HTERT RPE-1 (cell line): ENCODE data around the gene SDHA.

ENCODE experiments used
- in situ Hi-C: fragments of 300-500 bp; cut with MboI; formaldehyde crosslinking; loops from 4 replicates; pipeline ENCODE4 v1.14.3; 2020; ENCODE audit warnings: low sequenced_read_pairs

SDHA gene

DNA sequence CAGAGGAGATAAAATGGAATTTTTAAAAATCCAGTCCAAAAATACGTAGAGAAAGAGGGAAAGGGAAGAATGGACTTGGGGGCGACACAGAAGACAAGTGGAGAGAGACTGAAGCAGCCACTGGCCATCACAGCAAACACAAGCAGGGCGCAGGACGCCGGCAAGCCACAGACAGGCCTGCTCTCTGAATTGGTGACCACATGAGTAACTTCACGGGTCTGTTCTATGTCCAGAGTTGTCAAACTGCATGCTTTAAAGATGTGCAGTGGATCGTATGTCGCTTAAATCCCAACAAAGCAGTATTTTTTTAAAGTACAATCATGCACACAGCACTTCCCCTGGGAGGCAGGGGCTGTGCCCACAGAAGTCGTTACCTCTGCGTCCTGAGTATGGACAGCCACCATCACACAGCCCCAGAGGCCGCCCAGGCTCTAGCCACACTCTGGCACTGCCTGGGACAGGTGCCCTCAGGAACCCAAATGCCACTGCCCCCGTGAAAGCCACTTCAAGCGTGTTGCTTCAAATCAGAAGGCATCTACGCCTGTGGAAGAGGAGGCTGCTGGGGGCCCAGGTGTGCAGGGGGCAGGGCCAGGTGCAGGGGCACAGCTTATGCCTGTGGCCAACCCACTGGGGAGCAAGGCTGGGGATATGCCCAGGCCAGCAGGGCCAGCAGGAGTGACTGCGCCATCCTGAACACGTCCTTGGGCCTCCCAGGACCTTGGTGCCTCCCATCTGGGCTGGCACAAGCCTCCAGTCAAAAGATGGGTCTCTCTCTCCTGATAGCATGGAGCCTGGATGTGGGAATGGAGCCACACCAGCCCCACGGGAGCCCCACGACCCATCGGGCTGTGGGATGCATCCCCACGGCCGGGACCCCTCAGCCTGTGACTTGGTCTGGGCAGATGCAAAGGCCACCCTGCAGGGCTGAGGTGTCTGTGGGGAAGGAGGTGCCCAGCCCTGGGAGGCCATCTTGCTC lies 32.7 kb upstream of the SDHA start:
- in situ Hi-C loops, result no loop called here

DNA sequence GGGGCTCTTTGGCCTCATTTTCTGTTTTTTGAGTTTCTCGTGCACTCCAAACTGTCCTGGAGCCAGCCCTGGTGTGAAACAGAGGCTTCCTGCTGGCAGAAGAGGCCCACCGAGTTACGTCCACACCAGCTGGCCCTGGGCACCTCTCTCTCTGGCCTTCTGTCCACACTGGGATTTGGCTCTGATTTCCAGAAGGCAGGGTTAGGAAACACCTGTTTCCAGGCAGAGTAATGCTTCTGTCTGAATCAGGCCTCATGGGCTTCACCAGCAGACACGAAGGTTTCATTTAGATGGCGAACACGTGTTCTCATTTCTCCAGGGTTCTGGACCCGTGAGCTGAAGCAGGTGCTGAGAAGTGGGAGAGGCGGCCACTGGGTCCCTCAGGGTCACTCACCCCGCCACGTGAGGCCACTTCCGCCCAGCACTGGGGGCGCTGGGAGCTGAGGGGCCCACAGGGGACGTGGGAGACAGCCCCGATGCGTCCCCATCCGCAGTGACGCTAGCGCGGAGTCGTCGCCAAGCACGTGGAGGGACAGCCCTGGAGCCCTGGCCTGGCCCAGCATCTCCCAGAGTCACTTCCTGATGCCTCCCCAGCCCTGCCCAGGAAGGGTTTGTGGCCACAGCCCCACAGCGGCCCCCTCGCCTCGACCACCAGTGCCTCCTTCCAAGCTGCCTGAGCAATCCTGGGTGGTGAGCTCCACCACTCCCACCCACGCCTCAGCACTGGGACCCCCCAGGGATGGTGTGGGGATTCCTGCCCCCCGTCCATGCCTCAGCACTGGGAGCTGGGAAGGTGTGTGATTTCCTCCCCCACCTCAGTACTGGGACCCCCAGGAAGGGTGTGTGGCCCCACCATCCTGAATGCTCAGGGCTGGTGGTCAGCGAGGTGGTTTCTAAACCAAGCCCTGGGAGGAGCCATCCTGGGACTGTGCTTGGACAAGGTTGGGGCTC lies 31.8 kb upstream of the SDHA start:
- in situ Hi-C loops, result no loop called here

DNA sequence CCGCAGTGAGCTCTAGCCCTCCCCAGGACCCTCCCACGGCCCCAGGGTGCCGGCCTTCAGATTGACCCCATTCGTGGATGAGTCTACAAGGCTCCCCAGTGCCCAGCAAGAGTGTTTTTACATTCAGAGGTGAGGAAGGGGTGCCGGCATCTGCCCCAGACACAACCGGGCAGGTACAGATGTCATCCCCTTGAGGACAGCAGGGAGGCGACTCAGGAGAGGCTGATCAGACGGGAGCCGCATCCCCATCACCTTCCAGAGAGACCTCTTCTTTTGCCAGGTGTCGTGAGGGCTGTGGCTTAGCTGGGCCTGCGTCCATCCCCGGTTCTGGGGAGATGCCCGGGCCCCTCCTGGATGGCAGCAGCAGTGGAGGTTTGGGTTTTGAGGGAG lies 31.1 kb upstream of the SDHA start:
- in situ Hi-C loops, result no loop called here

DNA sequence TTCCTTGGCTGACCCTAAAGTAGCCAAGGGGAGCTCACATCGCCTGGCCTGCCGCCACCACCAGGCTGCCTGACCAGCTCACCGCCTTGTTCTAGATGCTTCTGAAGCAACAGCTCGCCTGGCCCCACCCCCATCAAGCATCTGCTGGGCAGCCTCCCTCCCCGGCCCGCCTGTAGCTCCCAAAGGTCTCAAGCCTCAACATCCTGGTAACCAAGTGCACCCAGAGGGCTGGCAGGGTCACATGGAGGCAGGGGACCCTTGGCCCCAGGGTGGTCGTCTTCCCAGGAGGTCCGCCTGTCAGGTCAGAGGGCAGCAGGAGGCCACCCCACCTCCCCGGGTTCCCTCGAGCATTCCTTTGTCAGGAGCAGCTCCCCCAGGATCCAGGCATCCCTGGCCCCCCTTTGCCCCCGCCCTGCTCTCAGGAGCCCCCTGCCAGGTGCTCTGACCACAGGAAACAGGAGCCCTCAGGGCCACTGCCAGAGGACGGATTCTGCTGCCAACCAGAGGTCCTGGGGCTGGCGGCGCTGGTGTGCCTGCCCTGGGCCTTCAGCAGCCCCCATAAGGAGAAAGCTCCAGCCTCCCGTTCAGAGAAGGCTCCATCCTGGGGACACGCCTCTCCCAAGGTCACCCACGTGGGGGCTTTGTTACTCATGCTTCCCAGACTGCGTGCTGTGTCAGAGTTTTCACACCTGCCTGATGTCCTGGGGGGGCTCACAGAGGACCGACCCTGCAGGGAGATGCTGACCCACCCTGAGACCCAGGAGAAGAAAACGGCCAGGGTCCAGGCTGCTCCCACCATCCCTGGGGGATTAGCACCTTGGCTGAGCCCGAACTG lies 30.3 kb upstream of the SDHA start:
- in situ Hi-C loops, result no loop called here

DNA sequence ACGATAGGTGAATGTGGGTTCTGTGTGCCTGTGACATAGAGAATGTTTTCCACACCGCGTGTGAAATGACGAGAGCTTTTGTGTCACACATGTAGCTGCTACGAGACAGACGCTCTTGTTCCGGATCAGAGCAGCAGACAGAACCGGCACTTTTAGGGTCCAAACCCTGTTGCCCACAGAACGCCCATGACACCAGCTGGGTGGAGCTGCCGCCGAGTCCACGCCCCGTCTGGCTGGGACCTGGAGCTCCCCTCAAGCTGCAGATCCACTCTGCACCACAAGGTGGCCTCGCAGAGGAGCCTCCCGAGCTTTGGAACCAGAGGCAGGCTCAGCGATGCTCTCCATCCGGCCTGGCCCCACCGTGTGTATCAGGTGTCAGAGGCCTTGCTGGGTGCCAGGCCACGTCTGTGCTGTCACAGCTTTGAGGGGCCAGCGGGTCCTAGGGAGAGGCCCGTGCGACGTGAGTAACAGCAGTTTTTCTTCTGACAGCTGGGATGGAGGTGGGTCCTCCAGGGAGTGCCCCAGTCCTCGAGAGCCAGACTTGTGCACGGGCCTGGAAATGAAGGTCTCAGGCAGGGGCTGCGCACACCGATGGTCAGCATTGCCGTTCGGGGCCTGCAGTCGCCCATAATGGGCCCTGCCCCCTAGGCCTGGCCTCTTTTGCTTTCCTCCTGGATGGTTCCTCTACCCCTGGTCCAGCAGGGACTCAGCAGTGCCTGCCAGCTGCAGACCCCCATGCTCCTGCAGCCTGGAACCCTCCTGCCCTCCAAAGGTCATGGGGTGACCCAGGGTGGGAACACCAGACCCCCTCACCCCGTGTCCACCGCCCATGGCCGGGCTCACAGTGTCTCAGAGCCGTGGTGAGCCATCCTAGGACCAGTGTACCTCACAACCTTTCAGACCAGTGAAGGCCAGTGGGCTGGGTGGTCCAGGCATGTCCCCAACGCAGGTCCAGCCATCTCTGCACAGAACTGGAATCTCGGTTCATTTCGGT lies 29.3 kb upstream of the SDHA start:
- in situ Hi-C loops, result no loop called here

DNA sequence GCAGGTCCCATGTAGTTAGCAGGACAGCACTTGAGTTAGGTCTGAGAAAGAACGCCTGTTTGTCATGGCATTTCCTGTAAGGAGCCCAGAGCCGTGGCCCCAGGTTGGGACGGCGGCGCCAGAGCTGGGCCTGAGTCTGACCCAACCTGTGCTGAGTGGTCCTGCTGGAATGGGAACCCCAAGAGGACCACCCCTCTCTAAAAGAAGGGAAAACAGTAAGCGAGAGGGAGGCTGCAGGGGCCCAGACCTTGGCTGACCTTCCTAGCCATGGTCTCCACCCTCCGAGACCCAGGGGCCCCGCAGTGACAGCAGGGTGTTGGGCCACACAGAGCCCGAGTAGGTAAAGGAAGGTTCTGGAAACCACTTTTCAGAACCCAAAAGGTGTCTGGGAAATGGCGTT lies 28.6 kb upstream of the SDHA start:
- in situ Hi-C loops, result no loop called here

DNA sequence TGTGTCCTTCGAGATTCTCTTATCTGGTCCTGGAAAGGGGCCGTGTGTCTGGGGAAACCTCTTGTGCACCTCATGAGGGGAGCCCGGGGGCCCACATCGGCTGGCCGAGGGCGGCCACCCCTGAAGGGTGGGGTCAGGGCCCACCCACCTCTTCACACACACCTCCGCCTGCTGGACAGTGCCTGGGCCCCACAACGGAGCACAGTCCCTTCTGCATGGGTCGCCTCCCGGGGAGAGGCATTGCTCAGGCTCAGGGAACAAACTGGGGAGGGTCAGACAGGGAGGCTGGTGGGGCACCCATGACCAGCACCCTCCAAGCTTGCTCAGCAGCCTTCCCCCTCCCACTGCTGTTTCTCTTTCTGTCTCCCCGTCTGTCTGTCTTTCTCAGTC lies 28.1 kb upstream of the SDHA start:
- in situ Hi-C loops, result no loop called here

DNA sequence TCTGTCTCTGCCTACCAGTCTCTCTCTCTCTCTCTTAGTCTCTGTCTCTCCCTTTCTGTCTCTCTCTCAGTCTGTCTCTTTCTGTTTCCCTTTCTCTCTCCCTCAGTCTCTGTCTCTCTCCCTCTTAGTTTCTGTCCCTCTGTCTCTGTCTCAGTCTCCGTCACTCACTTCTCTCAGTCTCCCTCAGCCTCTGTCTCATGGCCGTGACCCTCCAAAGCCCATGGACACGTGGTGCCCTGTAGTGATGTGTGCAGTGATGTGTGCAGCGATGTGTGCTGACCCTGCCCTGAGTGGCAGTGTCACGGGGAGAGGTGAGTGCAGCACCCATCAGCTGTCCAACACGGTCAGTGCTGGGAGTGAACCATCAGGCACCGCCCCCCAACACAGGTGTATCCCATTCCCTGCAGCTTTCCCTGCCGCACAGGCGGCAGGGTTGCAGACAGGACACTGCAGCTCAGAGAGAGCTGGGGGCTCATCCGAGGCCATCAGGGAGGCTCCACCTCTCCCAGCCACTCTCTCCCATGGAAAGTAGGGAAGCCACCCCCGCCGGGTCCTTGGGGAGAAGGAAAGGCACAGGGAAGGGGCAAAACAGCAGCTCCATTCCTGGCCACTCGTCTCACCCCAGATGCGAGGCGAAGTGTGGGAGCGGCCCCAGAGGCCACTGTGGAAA lies 27.6 kb upstream of the SDHA start:
- in situ Hi-C loops, result no loop called here

DNA sequence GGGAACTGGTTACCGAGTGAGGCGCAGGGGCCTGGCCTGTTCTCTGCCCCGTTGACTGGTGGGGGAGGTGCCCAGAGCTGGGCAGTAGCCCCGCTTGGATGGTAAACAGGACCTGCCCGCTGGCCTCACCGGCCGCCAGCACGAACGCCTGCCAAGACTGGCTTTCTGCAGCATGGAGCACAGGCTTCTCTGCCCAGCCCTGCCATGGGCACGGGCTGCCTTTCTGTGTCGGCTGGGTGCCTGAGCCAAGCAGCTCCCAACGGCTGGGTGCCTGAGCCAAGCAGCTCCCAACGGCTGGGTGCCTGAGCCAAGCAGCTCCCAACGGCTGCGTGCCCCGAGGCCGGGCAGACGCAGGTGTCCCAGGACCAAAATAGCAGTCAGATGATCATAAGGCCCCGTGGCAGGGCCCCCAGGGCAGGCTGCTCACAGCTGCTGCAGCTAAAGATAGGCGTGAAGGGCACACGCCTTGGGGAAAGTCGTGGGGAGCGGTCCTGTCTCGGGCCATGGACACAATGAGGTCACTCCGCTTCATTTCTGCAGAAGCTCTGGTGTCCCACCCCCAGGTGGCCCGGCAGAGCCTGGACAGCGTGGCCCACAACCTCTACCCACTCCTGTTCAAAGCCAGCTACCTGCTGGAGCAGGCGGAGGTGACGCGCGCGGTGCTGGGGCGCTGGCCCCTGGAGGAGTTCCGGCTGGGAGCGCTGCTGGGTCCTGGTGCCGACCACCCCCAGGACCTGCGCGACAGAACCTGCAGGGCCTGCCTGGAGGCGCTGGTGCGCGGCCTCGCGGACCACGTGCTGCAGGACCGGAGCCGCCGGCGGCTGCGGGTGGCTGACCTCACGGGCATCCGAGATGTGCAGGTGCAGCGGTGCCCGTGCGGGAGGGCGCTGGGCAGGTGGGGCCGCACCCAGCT lies 26.8 kb upstream of the SDHA start, which contains the start of gene LRRC14B:
Gene LRRC14B, plus strand, starts transcription at position 460 of the 913 bp plus-strand sequence. Its CDS starts 44 bp downstream, at position 504.
- in situ Hi-C loops, result no loop called here

DNA sequence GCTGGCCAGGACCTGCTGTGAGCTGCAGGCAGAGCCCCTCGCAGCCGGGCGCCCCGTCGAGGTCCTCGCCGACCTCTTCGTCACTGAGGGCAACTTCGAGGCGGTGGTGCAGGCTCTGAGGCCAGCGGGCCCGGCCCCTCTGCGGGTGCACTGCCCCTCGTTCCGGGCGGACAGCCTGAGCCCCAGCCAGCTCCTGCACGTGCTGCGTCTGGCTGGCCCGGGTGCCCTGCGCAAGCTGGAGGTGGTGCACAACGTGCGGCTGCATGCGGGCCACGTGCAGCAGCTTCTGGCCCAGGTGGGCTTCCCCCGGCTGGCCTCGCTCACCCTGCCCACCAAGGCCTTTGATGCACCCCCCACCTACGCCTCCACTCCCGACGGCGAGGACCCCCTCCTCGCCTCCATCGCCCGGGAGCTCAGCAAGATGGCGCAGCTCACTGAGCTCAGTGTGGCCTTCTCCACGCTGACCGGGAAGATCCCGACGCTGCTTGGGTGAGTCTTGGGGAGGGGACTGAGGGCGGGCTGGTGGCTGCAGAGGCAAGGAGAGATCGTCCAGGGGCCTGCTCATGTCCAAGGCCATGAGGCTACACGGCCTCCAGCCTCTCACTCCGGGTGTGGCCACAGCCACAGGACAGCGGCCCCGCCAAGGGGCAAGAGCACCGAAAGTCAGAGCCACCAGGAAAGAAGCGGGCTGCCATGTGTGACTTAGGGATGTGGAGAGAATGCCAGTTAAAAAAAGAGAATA lies 26.0 kb upstream of the SDHA start:
- in situ Hi-C loops, result no loop called here

DNA sequence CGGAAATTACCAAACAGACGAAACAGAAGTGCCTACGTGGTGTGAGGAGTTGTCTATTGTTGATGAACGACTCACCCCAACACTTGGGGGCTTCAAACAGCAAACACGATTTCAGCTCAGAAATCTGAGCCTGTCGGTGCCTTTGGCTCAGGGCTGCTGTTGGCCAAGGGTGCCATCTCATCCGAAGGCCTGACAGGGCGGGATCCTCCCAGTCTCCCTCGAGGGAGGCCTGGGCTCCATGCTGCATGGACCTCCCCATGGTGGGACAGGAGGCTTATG lies 25.5 kb upstream of the SDHA start:
- in situ Hi-C loops, result no loop called here

DNA sequence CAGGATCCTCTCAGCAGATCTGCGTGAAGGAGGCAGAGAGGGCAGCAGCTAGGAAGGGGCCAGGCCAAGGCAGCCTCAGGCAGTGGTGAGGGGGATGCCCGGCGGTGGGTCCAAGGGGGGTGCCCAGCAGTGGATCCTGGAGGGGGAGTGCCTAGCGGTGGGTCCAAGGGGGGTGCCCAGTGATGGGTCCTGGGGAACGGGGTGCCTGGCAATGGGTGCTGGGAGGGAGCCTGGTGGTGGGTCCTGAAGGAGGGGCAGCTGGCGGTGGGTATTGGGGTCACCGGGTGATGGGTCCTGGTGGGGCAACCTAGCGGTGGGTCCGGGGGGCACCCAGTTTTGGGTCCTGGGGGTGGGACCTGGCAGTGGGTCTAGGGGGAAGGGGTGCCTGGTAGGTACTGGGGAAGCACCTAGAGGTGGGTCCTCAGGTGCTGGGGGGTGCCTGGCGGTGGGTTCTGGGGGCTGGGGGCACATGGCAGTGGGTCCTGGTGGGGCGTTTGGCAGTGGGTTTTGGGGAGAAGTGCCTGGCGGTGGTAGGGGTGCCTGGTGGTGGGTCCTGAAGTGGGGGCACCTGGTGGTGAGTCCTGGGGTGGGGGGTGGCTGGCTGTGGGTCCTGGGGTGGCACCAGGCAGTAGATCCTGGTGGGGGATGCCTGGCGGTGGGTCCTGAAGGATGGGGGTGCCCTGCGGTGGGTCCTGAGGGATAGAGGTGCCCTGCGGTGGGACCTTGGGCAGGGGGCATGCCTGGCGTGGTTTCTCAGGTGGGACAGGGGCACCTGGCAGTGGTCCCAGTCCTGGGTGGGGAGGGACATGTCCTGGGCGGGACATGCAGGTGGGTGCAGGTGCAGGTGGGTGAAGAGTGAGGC lies 24.9 kb upstream of the SDHA start:
- in situ Hi-C loops, result no loop called here

DNA sequence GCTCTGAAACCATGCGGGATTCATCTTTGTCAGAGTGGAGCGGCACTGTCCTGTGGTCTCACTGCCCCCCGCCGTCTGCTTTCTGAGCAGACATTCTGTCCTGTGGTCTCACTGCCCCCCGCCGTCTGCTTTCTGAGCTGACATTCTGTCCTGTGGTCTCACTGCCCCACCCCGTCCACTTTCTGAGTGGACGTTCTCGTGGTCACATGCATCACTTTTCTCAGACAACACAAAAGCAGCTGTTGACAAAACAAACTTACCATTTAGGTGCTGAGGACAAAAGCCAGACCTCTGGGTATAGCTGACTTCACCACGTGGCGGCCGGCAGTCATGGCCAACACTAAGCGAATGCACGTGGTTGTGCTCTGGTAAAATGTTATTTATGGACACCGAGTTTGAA lies 24.0 kb upstream of the SDHA start:
- in situ Hi-C loops, result no loop called here

DNA sequence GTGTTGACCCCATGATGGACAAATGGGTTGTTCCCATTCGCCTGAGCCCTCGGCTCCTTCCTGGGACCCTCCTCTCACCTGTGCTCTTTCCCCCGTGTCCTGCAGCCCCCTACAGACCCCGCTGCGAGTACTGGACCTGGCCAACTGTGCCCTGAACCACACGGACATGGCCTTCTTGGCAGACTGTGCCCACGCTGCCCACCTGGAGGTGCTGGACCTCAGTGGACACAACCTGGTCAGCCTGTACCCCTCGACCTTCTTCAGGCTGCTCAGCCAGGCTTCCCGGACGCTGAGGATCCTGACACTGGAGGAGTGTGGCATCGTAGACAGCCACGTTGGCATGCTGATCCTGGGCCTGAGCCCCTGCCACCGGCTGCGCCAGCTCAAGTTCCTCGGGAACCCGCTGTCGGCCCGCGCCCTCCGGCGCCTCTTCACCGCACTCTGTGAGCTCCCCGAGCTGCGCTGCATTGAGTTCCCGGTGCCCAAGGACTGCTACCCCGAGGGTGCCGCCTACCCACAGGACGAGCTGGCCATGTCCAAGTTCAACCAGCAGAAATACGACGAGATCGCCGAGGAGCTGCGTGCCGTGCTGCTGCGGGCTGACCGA lies 23.4 kb upstream of the SDHA start:
- in situ Hi-C loops, result no loop called here

DNA sequence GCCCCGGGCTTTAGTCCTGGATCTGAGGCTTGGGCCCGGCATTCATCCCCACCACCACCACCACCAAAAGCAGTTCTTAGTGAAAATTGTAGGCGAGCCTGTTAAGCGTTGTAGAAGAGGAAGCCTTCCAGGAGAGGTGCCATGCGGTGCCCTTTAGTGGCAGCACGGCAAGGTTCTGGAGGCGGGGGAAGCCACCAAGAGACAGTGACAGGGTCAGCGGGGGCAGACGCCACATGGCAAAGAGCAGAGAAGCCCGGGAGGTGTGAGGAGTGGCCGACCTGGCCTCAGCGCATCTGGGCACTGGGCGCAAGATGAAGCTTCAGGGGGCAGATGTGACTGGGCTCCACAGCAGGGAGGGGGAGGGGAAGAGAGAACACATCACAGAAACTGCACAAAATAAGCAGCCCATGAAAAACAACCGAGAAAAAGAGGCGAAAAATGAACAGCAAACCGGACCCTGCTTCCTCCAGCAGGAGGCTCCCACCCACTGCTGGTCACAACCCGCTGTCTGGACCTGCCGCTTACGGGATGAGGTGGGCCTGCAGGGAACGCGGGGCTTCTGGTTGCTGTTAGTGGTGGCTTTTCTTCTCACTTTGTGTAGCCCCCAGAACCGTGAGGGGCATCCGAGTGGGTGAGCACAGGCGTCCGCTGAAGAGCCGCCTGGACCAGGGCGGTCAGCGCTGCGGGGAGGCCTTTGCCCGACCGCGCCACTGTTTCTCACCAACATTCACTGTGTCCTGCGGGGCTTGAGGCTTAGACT lies 22.5 kb upstream of the SDHA start:
- in situ Hi-C loops, result no loop called here
